Right lobe of liver (tissue), 6 donors: ENCODE measurements around the gene PPOX. TPM values are rescaled to one million over a fixed set of nuclear protein-coding genes. Genes with fewer than 3 reads are reported as not detected.

ENCODE experiments used
- ATAC-seq, 4 donors: fragments of 200-7000 bp; cut with Tn5 transposase; one replicate each; pipeline ENCODE4 v1.9.1; 2020; ENCODE audit warnings: mild to moderate bottlenecking in 4 of 4, moderate library complexity in 4 of 4
- DNase-seq, 3 donors: peaks; one replicate each; pipeline ENCODE4 v3.0.0-alpha.2; 2020
- H3K27ac ChIP-seq, 3 donors: fragments of 200-600 bp; one replicate each; pipeline ENCODE4 v1.8.0; 2022
- H3K27me3 ChIP-seq, 2 donors: fragments of 200-600 bp; one replicate each; pipeline ENCODE4 v1.8.0; 2022
- H3K36me3 ChIP-seq, 4 donors: fragments of 200-600 bp; sonication (generic) in 1 of 4; one replicate each; pipeline versions ENCODE4 v1.5.1 to v1.8.0; 2017 to 2022; ENCODE audit warnings: control low read depth in 1 of 4
- H3K4me1 ChIP-seq, 4 donors: fragments of 200-600 bp; sonication (generic) in 1 of 4; one replicate each; pipeline versions ENCODE4 v1.5.1 to v1.8.0; 2017 to 2022; ENCODE audit warnings: control low read depth in 1 of 4
- H3K4me3 ChIP-seq, 3 donors: fragments of 200-600 bp; one replicate each; pipeline ENCODE4 v1.8.0; 2022
- H3K9me3 ChIP-seq, 4 donors: fragments of 200-600 bp; sonication (generic) in 1 of 4; one replicate each; pipeline versions ENCODE4 v1.5.1 to v1.8.0; 2017 to 2022; ENCODE audit warnings: control low read depth in 1 of 4
- CTCF ChIP-seq, 4 donors: fragments of 200-600 bp in 3 of 4; fragments of 450-650 bp in 1 of 4; IDR thresholded peaks; one replicate each; pipeline versions ENCODE4 v1.5.1 to v1.8.0; 2016 to 2022; ENCODE audit warnings: antibody characterized with exemption in 4 of 4, mild to moderate bottlenecking in 2 of 4
- POLR2A ChIP-seq: fragments of 450-650 bp; IDR thresholded peaks from one replicate; pipeline ENCODE4 v1.6.1; 2017; ENCODE audit warnings: antibody characterized with exemption, mild to moderate bottlenecking
- WGBS: methylation state at CpG from one replicate; pipeline ENCODE4 v1.1.6; 2018; ENCODE audit warnings: low coverage, low lambda C conversion rate; ENCODE audit not compliant: insufficient coverage; ENCODE audit errors: missing lambda C conversion rate; 5-methylcytosine and 5-hydroxymethylcytosine counted together
- intact Hi-C, 2 donors: fragments of 100-400 bp; cut with DNase I; formaldehyde crosslinking; loops; one replicate each; pipeline versions ENCODE4 v1.11.2 to v1.14.1; 2022
- total RNA-seq, 6 experiments: library from RNA; depleted of rRNA in 2 of 6; stranded (reverse); fragments of >200 nt in 2 of 6; fragmentation: NEBNext Ultra II Directional in 3 of 6; extraction: Animal tissue kit (Norgen Biotek cat#: 25700) in 3 of 6; gene quantifications; one replicate each; pipeline versions ENCODE4 v1.1.0 to v1.2.4, GENCODE V29; 2016 to 2023
- donor health status: DM: no; HTN: yes; CAD: no.
- donor health status: DM: no; HTN: no; CAD: no.
- donor health status: DM: no; HTN: no; CAD: no.
- donor health status: DM: no; HTN: yes; CAD: no.
- donor health status: DM: no; HTN: yes; CAD: no.

Gene PPOX
- total RNA-seq, 6 experiments from 2014 or later = 7.6 to 14.3 (median 9.5) TPM

- intact Hi-C loops = no loop called here
- peak overlapping the region in 2 of 3 donors; percentile 3 to 31 for H3K4me3 ChIP-seq
- peak overlapping the region; percentile 66 to 93 (median 90) for H3K27ac ChIP-seq
These were observed 50.9 kb downstream of the PPOX start for GRCh38 chr1:161216945-161217712.

GRCh38 chr1:161217831-161218230 is 51.6 kb downstream of the PPOX start:
- Histone ChIP-seq H3K4me3 (peak overlapping the region in 1 of 3 donors; percentile 31), H3K36me3 (peaks cover 0 to 19% (median 11%) of the 10 kb centered on the region in 4 donors), H3K4me1 (peaks cover 0 to 51% (median 8%) of the 10 kb centered on the region in 4 donors), H3K9me3 (no peaks in the 10 kb centered on the region), H3K27ac (peak overlapping the region; percentile 66 to 93 (median 90)), H3K27me3 (no peaks in the 10 kb centered on the region)
- TF ChIP-seq POLR2A (no peak), CTCF (IDR thresholded peaks at IDR 0.05) (no peak)
- DNase-seq = no peak
- intact Hi-C loops = no loop called here
- no peak for ATAC-seq
- 50% methylated on average over 3 of the region's 6 CpGs for WGBS

More at GRCh38 chr1:161216945-161217712, 50.9 kb downstream of the PPOX start:
- no peaks in the 10 kb centered on the region for H3K9me3 ChIP-seq
- ATAC-seq = peak; percentile 43 to 66 (median 60)
- 3% methylated on average over 4 of the region's 7 CpGs for WGBS
- TF ChIP-seq POLR2A (peak; percentile 76), CTCF (IDR thresholded peaks at IDR 0.05) (no peak)
- DNase-seq = no peak
- peaks cover 0 to 51% (median 8%) of the 10 kb centered on the region in 4 donors for H3K4me1 ChIP-seq
- H3K27me3 ChIP-seq = no peaks in the 10 kb centered on the region
- H3K36me3 ChIP-seq = peaks cover 0 to 26% (median 13%) of the 10 kb centered on the region in 4 donors

GRCh38 chr1:161218301-161219077 is 52.3 kb downstream of the PPOX start:
- peak in 2 of 4 donors; percentile 0 to 11 for ATAC-seq
- H3K4me3 ChIP-seq = no peak overlapping the region
- no peak for DNase-seq
- H3K9me3 ChIP-seq = no peaks in the 10 kb centered on the region
- H3K27me3 ChIP-seq = no peaks in the 10 kb centered on the region
- no peak for TF ChIP-seq CTCF (IDR thresholded peaks at IDR 0.05)
- peak; percentile 11 for TF ChIP-seq POLR2A
- peaks cover 0 to 13% (median 4%) of the 10 kb centered on the region in 4 donors for H3K36me3 ChIP-seq
- intact Hi-C loops = no loop called here
- whole genome bisulfite sequencing = 24% methylated on average over 3 of the region's 8 CpGs
- H3K27ac ChIP-seq = peak overlapping the region; percentile 6 to 93 (median 90)
- H3K4me1 ChIP-seq = peaks cover 0 to 53% (median 8%) of the 10 kb centered on the region in 4 donors

GRCh38 chr1:161219078-161219892 is 53.1 kb downstream of the PPOX start:
- Histone ChIP-seq H3K4me3 (no peak overlapping the region), H3K36me3 (peaks cover 0 to 5% (median 0%) of the 10 kb centered on the region in 4 donors), H3K4me1 (peaks cover 0 to 57% (median 8%) of the 10 kb centered on the region in 4 donors), H3K9me3 (no peaks in the 10 kb centered on the region), H3K27me3 (no peaks in the 10 kb centered on the region), H3K27ac (peak overlapping the region in 2 of 3 donors; percentile 6 to 90)
- ATAC-seq (peak in 2 of 4 donors; percentile 4 to 8), DNase-seq (no peak)
- no peak for TF ChIP-seq CTCF (IDR thresholded peaks at IDR 0.05)
- peak; percentile 0 for TF ChIP-seq POLR2A
- intact Hi-C loops = no loop called here
- 38% methylated on average over 4 of the region's 5 CpGs for WGBS
